ENCODE results near the gene CANT1. TPM values are rescaled to one million over a fixed set of nuclear protein-coding genes. Genes with fewer than 3 reads are reported as not detected.

Gene CANT1
- polyA plus RNA-seq, 3 donors, result 42.9 to 53.6 (median 48.6) TPM

GRCh38 chr17:78997881-78998280, 11.7 kb downstream of the CANT1 start:
- DNase-seq, result no peak

DNA sequence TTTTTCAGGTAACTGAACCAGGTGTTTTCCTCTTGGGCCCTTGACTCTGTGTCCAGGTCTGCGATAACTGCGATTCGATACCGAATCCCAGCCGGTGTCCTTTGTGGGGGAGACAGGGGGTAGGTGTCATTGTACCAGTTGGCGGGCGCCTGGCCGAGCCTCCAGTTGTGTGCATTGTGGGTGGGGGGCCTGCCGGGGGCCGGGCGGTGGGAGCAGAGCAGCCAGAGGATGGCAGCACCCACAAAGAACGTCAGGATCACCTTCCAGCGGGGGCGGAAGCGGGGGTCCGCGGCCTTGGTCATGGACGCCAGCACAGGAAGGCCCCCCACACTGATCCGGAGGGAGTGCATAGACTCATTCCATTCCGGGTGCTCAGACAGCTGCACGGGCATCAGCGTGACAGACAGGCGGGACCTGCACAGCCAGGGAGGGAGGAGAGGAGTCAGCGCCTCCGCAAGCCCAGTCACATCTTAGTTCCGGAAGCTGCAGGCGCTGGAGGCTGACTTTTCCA, 12.3 kb downstream of the CANT1 start:
- DNase-seq, result no peak

DNA sequence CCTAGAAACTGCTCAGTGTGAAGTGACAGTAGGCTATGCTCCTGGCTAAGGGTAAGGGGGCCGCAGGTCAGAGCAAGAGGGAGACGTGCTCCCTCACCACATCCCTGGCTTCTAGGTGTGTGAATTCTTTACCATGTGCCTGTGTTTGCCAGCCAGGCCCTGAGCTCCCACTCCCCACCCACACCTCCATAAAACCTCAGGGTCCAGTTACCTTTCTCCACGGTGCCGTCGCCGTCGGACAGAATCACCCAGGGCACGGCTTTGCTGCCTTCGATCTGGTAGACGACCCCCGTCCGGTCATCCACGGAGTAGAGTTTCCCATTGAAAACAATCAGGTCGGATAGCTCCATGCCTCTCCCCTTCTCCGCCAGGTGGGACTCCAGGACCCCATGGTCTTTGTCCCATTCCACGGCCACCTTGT, 12.8 kb downstream of the CANT1 start:
- no peak for DNase-seq

DNA sequence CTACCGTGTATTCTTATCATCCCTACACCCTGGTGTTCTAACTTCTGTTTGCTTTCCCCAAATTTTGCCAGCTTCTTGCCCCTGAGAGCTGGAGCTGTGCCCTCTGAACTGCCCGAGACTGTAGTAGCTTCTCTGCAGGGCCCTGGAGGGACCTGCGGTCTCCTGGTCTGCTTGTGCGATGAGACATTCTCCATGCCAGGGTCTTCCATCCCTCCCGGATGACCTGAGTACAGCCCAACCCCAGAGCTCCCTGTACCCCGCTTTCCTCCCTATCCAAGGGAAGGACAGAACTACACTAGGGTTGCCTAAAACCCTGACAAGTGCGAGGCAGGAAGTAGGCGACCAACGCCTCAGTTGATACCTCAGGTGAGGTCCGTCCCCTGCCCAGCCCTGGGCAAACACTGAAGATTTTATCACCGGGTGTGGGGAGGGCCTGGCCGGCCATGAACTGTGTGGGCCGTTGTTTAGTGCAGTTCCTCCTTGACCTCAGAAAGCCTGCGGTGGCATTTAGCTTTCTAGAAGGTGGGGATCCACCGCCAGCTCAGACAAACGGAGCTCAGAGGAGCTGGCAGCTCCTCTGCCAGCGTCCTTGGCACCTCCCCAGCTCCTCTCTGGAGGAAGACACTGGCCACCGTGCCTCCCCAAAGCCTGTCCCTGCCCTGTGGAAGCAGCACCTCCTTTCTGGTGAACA, 13.7 kb downstream of the CANT1 start:
- no peak for DNase-seq

DNA sequence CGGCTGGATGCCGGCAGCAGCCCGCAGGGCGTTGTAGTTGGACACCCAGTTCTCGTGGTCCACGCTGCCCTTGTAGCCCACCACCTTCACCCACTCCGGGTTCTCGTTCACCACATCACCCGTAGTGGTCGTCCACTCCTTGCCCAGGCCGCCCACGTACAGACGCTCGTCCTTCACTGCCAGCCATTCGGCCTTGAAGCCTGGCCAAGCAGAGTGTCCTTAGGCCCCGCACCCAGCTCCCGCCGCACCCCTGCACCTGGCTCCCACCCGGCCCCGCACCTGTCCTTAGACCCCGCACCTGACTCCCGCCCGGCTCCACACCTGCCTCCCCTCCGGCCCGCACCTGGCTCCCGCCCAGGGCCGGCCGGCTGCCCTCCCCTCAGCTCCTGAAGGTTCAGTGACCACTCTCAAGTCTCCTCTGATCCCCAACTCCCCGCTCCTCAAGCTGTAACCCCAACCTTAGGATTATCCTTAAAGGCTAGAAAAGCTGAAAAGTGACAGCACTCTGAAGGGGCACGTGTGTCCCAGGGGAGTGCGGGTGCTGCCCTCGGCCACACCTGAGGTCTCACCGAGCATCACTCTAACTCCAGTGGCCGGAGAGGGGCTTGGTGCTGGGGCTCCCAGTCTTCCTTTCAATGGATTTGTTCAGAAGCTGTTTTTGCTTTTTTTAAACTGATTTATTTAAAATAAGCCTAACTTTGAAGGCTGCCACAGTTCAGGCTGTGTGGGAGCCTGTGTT, 14.4 kb downstream of the CANT1 start:
- no peak for DNase-seq

- no peak for DNase-seq
These were observed 15.4 kb downstream of the CANT1 start for GRCh38 chr17:78993981-78994671.

GRCh38 chr17:78993241-78993956, 16.2 kb downstream of the CANT1 start:
- DNase-seq, result no peak

DNA sequence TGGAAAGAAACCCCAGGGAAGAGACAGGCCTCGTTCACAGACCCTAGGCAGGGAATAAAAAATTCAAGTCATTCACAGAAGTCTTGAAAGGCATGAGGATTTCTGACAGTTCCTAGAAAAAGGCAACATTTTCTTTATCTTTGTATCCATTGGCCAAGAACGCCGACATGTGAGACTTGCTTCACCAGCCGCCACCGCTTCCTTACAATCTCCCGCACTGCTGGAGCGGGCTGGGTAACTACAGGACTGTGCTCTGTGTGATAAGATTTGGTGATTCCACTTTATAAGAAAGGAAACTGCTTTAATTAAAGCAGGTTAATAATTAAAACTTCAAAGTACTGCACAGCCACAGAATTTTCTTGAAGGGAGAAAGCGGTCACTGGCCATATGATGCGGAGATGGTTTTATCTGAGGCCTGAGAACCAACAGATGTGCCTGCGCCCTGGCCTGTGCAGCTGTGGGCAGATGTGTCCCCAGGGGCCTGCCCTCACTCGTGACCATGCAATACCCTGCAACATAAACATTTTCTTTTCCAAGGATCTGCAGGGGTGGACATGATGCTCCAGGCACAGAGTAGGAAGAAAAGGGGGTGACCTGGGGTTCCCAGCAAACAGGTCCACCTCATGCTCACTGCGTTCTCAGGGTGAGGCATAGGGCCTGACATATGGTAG, 16.9 kb downstream of the CANT1 start:
- no peak for DNase-seq

DNA sequence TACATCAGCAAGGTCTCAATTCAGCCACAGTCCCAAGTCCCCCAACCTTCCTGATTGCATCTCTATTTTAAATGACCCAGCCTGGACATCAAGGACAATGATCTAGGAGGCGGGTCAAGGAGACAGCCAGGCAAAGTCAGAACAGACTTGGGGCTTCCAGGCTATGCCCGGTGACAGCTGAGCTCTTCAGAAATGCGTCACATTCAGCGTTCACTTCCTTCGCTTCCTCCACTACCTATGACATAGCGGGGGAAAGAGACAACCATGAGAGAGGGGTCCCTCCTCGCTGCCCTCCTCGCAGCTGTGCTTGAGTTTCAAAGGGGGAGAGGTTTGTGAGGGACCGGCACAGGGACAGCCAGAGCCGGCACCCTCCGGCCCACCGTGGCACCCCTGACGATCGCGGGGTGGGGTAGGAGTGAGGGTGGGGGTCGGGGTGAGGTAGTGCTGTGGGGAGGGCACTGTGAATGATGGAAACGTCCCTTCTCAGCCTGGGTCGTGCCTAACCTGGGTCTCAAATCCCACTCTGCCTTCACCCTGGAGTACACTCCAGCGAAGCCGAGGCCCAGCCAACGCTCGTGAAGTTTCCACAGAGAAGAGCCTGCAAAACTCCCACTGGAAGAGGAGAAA, 17.5 kb downstream of the CANT1 start:
- DNase-seq, result no peak

GRCh38 chr17:78991017-78991738, 18.4 kb downstream of the CANT1 start:
- no peak for DNase-seq

DNA sequence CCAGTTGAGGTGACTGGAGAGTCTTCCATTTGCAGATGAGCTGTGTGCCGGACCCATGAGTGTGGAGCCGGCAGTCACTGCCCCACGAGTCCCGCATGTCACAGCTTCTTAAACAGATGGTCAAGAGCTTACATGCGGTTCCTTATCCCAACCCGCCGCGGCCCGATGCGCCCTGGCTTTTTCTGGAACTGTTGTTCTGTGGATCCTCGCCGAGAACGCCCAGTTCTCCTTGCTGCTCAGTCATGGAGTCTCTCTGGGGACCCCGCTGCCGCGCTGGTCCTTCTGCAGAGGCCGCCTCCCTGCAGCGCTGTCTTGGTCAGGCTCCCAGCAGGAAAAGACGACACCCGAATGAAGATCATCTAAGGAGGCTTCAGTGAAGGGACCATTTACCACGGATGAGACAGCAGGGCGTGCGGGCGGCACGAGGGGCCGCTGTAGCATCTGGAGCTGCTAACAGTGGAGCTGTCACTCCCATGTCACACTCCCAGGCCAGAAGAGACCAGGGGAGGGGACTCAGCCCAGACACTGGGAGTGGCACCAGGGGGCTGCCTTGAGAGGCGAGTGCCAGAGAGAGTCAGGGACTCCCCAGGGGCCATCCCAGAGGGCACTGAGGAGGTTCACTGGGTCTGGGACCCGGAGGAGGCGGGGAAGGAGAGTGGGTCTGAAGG, 19.1 kb downstream of the CANT1 start:
- DNase-seq, result no peak

- no peak for DNase-seq
These were observed 21.4 kb downstream of the CANT1 start for GRCh38 chr17:78988152-78988551.

- DNase-seq, result no peak
These were observed 22.8 kb downstream of the CANT1 start for GRCh38 chr17:78986649-78987328.

DNA sequence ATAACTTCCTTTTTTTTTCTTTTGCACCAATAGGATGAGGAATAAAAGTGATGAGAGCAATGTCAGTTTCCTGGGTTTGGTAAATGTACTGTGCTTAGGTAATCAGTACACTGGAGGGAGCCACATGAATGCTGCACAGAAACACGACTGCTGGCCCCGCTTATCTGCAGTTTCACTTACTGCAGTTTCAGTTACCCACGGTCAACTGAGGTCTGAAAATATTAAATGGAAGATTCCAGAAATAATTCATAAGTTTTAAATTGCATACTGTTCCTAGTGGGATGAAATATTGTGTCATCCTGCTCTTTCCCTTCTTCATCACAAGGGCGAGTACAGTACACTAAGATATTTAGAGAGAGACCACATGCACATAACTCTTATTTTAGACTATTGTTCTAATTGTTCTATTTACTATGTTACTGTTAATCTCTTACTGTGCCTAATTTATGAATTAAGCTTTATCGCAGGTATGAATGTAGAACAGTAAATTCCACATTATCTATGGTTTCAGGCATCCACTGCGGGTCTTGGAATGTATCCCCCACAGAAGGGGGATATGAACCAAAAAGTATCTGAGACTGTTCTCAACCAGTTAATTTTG, 23.4 kb downstream of the CANT1 start:
- no peak for DNase-seq

DNA sequence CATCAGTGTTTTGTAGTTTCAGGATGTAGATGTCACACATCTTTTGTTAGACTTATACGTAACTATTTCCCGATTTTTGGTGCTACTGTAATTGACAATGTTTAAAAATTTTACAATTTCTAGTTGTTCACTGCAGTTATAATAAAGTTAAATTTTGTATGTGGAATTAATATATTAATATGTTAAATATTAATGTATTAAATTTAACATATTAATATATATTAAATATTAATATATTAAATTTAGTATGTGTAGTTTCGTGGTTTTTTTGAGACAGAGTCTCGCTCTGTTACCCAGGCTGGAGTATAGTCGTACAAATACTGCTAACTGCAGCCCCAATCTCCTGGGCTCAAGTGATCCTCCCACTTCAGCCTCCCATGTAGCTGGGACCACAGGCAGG, 24.2 kb downstream of the CANT1 start:
- no peak for DNase-seq

DNA sequence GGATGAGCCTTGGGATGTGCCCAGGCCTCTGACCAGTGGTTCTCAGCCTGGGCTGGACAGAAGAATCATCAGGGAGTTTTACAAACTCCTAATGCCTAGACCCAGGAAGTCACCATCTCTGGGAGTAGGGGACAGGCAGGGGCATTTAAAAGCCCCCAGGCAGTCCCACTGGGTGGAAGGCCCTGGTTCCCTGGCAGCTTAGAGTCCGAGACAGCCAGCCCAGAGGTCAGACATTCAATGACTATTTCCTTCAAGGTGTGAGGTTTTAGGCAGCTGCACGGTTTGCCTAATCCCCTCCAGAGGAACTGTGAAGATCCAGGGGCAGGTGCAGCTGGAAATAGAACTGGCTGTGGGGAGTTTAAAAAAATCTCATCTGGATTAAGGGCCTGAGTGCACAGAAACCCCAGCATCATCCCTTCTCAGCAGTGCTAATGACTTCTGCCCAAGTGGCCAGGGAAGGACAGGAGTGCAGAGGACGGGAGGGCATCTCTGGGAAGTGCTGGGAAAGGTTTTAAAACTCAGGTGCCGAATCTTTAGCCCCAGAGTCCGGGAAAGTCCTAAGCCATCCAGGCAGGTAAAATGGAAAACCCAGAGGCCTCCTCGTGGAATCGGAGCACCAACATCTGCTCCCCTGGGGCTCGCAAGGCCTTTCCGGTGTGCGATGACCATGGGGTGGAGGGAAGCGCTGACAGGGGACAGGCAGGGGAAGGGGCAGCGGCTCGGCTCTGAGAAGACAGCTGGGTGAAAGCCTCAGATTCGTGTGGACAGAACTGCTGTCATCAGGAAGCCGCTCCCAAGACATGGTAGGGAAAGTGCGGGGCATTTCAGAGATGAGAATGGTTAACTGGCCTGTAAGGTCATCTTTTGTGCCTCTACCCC, 28.3 kb downstream of the CANT1 start:
- no peak for DNase-seq

- DNase-seq, result no peak
These were observed 29.0 kb downstream of the CANT1 start for GRCh38 chr17:78980624-78980972.
